ENCODE measurements around the gene MTMR3.
"Not testable (repeated sequence)": the region's sequence is repeated elsewhere in the genome, so short reads cannot be mapped to it uniquely, and the experiment has no call there.

MTMR3 gene

GRCh38 chr22:30031328-30031727 is 148.4 kb downstream of the MTMR3 start:
- DNase-seq = no peak

- no peak for DNase-seq
Measured at GRCh38 chr22:30031764-30032455, 148.9 kb downstream of the MTMR3 start.

DNA sequence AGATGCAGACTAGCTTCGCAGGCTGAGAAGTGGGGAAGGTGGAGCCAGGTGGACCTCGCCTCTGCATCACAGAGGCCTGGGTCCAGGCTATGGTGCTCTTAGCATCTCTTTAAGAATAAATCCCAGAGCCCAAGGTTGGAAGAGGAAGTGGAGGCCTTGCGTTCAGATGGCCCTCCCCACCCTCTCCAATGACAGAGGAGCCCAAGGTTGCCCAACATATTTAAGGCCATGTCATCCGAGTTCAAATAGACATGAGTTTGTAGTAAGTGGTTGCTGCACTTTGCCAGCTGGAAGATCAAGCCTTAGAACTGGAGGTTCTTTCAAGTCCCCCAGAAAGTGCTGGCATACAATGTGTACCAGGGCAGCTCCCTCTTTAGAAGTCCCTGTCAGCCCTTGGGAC is 150.2 kb downstream of the MTMR3 start:
- DNase-seq = no peak

- no peak for DNase-seq
Measured at GRCh38 chr22:30033901-30034300, 150.9 kb downstream of the MTMR3 start.

DNA sequence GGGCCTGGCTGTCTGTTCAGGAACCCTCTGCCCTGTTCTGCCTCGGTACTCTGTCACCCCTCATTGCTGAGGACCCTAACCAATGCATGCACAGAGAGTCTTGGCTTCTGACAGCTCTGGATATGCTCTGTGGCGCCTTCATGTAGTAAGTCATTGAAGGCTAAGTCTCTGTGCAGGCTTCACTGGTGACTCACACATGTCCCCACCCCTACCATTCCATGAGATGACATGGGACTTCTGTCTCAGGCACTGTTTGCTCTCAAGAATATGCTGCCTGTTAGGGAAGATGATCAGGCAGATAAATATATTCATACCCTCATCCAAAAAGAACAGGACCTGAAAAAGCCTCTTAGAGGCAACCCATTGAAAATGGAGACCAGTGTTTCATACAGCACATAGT is 153.7 kb downstream of the MTMR3 start:
- no peak for DNase-seq

DNA sequence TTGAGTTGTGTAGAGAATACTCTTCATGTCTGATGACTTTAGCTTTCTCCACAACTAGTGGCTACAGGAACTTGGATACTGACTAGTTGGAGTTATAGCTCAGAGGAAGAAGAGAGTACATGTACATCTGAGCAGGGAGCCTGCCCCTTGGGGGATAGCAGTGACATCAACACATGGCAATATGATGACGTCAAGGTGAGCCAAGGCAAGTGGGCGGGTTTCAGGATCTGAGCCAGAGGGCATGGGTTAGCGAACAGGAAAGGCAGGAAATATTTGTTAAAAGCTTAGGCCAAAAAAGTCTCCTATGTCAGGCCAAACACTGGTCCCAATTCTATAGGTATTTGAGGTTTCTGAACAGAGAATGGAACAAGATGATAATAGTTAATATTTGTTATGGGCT is 155.2 kb downstream of the MTMR3 start:
- no peak for DNase-seq

- DNase-seq = no peak
Measured at GRCh38 chr22:30040499-30041260, 157.7 kb downstream of the MTMR3 start.

GRCh38 chr22:30041475-30041874 is 158.5 kb downstream of the MTMR3 start:
- DNase-seq = no peak

DNA sequence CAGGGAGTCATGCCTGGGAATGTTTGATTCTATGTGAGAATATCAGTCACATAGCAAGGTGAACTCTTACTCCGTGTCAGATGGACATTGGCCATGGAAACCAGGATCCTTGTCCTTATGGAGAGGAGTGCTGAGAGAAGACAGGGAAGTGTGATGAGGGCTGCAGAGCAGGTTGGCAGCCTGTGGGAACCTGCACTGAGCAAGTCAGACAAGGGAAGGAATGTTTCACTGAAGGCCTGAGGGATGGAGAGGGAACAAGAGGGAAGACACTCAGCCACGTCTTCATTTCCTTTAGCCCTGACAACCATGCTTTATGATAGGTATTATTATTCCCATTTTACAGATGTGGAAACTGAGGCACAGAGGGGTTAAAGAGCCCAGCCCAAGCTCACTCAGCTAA is 158.9 kb downstream of the MTMR3 start:
- no peak for DNase-seq

DNA sequence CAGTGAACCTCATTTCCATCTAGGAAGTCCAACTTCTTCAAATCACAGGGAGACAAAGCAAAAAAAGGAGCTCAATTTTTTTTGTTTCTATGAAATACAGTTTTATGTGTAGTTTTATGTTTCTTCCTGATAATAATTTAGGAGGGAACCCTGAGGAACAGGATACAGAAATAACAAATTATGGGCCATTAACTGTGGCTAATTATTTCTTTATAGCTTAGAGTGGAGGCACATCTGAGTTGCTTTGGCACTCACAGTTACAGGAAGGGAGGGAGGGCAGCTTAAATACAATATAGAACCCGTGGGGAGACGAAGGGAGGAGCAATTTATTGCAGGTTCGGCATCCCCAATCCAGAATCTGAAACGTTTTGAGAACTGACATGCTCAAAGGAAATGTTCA is 160.2 kb downstream of the MTMR3 start:
- DNase-seq = no peak

- DNase-seq = no peak
Measured at GRCh38 chr22:30044369-30044768, 161.4 kb downstream of the MTMR3 start.

GRCh38 chr22:30044881-30045493 is 162.0 kb downstream of the MTMR3 start:
- DNase-seq = no peak

DNA sequence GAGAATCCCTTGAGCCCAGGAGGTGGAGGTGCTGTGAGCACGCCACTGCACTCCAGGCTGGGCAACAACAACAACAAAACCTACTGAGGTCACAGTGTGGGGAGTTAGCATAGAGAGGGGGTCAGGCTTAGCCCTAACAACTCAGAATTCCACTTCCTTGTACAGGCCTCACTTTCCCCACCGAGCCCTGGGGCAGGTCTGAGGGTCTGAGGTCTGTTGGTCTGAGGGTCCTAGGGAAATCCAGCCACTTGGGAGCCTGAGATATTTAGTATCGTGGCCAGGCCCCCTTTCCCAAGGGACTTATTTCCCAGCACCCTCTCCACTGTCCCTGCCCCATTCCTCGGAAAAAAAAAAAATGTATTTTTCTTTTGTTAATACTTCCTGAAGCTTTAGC is 162.5 kb downstream of the MTMR3 start:
- DNase-seq = no peak

DNA sequence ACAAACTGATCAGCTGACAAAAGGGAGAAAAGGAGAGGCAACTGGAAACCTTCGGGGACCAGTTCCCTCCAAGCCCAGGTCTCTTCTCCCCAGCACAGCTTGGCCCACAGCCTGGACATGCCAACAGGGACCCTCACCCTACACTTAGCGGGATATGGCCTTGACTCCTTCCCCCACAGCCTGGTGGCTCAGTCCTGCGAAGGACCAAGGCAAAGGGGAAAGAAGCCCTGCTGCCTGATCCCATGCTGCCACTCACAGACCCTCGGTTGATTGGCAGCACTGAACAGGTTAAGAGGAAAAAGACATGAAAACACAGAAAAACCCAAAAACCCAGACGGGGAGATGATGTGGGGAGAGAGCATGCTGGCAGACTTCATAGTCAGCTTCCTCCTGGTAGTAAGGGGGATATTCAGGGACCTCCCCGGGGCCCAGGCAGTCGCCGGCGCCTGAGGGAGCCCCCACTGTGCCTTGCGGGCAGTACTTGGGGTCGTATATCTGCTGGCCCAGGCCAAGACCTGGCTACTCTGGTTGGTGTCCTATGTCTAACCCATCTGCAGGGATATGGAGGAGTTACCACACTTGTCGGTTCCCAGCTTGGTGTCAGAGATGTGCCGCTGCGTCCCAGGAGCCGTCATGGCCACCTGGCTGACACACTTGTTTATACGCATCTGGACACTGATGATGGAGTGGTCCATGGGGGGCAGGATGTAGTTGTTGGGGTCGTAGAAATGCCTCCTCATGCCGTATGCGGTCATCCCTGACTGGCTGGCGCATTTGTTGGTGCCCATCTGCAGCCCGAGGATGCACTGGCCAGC is 163.1 kb downstream of the MTMR3 start:
- no peak for DNase-seq

DNA sequence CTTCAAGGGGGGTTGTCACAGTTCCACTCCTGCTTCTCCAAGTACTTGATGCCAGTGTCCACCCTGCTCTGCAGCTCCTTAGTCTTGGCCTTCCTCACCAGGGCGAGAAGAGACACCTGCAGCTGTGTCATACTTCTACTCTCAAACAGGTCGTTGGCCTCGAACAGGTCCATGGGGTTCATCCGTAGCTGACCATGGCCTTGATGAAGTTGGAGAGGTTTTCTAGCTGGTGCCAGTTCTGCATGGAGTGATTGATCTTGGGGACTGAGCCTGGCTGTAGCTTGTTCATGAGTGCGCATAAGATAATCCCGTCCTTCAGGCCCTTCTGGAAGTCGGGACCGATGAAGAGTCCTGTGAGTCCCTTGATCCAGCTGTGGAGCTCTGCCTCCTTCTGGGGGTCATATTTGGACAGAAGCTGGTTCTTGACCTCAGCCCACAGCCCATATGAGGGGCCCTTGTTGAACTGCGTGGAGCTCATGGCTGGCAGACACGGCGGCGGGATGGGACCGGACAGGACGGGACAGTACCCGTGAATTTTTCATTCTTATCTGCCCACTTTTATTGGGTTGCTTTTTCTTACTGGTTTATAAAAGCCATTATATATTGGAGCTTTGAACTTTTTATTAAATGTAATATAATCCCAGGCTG is 163.9 kb downstream of the MTMR3 start:
- no peak for DNase-seq

GRCh38 chr22:30047364-30047738 is 164.4 kb downstream of the MTMR3 start:
- no peak for DNase-seq

GRCh38 chr22:30048681-30049080 is 165.7 kb downstream of the MTMR3 start:
- DNase-seq = no peak

DNA sequence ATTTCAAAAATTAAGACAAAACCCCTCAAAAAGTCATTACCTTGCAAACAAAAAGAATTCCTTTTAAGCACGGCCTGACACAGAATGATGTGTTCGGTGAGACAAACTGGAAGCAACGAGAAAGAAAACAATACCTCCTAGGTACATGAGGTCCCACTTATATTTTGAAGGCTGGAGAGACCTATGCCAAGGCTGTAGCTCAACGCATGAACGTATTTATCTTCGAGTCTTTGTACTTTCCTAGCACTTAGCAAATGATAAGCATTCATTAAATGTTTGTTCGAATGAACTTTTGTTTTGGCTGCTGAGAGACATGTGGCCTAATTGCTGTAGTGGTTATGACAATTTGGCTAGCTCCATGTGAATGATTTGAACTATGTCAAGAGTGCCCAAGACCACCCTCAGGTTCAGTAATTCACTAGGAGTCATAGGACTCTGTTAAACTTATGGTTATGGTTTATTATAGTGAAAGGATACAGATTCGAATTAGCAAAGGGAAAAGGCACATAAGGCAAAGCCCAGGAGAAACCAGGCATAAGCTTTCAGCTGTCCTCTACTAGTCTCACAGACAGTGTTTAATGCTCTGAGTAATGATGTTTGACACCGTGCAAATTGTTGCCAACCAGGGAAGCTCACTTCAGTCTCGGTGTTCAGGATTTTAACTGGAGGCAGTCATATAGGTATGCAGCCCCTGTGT is 171.2 kb downstream of the MTMR3 start:
- no peak for DNase-seq

GRCh38 chr22:30054764-30055069 is 171.7 kb downstream of the MTMR3 start:
- DNase-seq = no peak

GRCh38 chr22:30056015-30056414 is 173.0 kb downstream of the MTMR3 start:
- DNase-seq = no peak

- no peak for DNase-seq
Measured at GRCh38 chr22:30057375-30057774, 174.4 kb downstream of the MTMR3 start.

DNA sequence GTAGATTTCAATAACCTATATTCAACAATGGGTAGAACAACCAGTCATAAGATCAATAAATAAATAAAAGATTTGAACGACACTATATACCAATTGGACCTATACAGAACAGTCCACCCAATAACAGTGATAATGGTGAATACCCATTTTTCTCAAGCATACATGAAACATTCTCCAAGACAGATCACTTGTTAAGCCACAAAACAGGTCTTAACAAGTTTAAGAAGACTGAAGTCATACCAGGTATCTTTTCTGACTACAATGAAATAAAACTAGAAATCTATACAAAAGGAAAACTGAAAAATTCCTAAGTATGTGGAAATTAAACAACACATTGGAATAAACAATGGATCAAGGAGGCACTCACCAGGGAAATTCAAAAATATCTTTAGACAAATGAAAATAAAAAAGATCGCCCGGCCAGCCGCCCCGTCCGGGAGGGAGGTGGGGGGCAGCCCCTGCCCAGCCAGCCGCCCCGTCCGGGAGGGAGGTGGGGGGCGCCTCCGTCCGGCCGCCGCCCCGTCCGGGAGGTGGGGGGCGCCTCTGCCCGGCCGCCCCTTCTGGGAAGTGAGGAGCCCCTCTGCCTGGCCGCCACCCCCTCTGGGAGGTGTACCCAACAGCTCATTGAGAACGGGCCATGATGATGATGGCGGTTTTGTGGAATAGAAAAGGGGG is 176.5 kb downstream of the MTMR3 start:
- not testable (repeated sequence) for DNase-seq
